ENCODE results near the gene SLAMF1.

The SLAMF1 gene

DNA sequence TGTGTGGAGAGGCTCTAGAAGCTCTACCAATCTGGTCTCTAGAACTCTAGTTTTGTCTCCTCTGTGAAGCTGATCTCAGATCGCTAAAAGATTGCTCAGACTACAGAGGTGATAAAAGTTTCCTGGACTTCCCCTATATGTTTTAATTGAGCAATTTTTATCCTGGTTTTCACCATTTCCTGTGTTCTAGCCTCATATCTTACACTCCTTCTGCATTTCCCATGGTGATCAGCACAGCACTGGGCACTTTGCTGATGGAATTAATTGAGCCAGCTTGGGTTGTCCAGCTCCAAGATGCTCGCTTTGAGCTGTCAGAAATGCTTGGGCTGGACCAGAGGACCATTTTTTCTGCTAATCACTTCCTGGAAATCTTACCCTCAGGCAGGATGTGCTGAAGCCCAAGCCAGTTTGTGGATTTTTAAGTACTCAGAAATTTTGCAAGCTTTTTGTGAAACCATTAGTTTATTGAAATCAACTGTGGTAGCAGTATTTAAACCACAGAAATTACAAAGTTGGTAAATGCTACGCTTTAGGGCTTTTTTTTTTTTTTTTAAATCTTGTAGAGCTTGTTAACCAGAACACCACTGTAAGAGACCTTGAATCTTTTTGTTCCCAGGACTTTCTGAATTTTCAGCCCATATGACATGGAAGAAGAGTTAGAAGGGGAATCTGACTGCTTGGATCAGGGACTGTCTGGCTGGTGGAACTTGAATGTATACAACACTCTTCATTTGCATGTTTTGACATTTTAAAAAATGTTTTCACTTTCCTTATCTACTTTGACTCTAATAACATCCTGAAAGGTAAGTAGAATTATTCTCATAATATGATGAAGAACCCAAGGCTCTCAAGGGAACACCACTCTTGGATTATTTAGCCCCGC, 36.4 kb upstream of the SLAMF1 start:
- H3K79me2 ChIP-seq (ENCODE audit: insufficient read depth, low read length), result peaks cover 62% of the 10 kb centered on the region

DNA sequence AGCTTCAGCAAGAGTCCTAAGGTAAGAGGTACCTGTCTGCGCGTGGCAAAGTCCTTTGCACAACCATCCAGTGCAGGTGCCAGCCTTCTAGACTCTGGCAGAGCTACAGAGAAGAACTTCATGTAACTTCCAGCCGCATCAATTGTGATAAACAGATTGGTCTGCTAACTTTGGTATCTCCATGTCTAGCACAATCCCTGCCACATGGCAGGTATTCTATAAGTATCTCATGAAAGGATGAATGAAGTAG, 35.0 kb upstream of the SLAMF1 start:
- no peak overlapping the region for H3K4me2 ChIP-seq (ENCODE audit: low read depth, low read length, poor library complexity, severe bottlenecking)
- no peaks in the 10 kb centered on the region for H3K27me3 ChIP-seq (ENCODE audit: low read length)
- no peak overlapping the region for H3K27ac ChIP-seq (ENCODE audit: low read depth, low read length)
- TF ChIP-seq, protein P1, sequence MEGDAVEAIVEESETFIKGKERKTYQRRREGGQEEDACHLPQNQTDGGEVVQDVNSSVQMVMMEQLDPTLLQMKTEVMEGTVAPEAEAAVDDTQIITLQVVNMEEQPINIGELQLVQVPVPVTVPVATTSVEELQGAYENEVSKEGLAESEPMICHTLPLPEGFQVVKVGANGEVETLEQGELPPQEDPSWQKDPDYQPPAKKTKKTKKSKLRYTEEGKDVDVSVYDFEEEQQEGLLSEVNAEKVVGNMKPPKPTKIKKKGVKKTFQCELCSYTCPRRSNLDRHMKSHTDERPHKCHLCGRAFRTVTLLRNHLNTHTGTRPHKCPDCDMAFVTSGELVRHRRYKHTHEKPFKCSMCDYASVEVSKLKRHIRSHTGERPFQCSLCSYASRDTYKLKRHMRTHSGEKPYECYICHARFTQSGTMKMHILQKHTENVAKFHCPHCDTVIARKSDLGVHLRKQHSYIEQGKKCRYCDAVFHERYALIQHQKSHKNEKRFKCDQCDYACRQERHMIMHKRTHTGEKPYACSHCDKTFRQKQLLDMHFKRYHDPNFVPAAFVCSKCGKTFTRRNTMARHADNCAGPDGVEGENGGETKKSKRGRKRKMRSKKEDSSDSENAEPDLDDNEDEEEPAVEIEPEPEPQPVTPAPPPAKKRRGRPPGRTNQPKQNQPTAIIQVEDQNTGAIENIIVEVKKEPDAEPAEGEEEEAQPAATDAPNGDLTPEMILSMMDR (IDR thresholded peaks at IDR 0.05; ENCODE audit: insufficient read depth, low read length, poor library complexity, severe bottlenecking), result no peak
- no peak for TF ChIP-seq EZH2phosphoT487 (conservative IDR thresholded peaks at IDR 0.05; ENCODE audit: low read length)
- peaks cover 49% of the 10 kb centered on the region for H3F3A ChIP-seq (ENCODE audit: insufficient read depth)
- H3K4me3 ChIP-seq (ENCODE audit: insufficient read depth, low read length, poor library complexity, severe bottlenecking), result no peak overlapping the region
- peaks cover 14% of the 10 kb centered on the region; the same call in 1 of the 2 replicates for H4K20me1 ChIP-seq (ENCODE audit: low read depth, low read length)
- H3K9me2 ChIP-seq (replicated peaks; ENCODE audit: insufficient read depth, low read length), result no peaks in the 10 kb centered on the region
- H2AFZ ChIP-seq (ENCODE audit: low read depth, low read length, severe bottlenecking), result no peak overlapping the region
- no peaks in the 10 kb centered on the region for H3K9me3 ChIP-seq (ENCODE audit: insufficient read depth, low read length)
- H3K36me3 ChIP-seq (ENCODE audit: low read length), result peaks cover 37% of the 10 kb centered on the region
- H3K79me2 ChIP-seq (ENCODE audit: insufficient read depth, low read length), result peaks cover 49% of the 10 kb centered on the region
- H3K9ac ChIP-seq (ENCODE audit: low read length), result no peak overlapping the region

More for the DNA sequence above, 36.4 kb upstream of the SLAMF1 start:
- Histone ChIP-seq H3K9me3 (ENCODE audit: insufficient read depth, low read length) (no peaks in the 10 kb centered on the region), H3K9ac (ENCODE audit: low read length) (no peak overlapping the region), H3K4me2 (ENCODE audit: low read depth, low read length, poor library complexity, severe bottlenecking) (no peak overlapping the region), H3K27me3 (ENCODE audit: low read length) (no peaks in the 10 kb centered on the region), H3K27ac (ENCODE audit: low read depth, low read length) (peak overlapping the region; percentile 40; the same call in 1 of the 2 replicates), H3K36me3 (ENCODE audit: low read length) (peaks cover 37% of the 10 kb centered on the region), H2AFZ (ENCODE audit: low read depth, low read length, severe bottlenecking) (no peak overlapping the region), H4K20me1 (ENCODE audit: low read depth, low read length) (peaks cover 14% of the 10 kb centered on the region; the same call in 1 of the 2 replicates), H3K4me3 (ENCODE audit: insufficient read depth, low read length, poor library complexity, severe bottlenecking) (no peak overlapping the region), H3K9me2 (replicated peaks; ENCODE audit: insufficient read depth, low read length) (no peaks in the 10 kb centered on the region), H3F3A (ENCODE audit: insufficient read depth) (peaks cover 42% of the 10 kb centered on the region)
- TF ChIP-seq, protein P1 (IDR thresholded peaks at IDR 0.05; ENCODE audit: insufficient read depth, low read length, poor library complexity, severe bottlenecking), result no peak
- TF ChIP-seq EZH2phosphoT487 (conservative IDR thresholded peaks at IDR 0.05; ENCODE audit: low read length), result no peak

DNA sequence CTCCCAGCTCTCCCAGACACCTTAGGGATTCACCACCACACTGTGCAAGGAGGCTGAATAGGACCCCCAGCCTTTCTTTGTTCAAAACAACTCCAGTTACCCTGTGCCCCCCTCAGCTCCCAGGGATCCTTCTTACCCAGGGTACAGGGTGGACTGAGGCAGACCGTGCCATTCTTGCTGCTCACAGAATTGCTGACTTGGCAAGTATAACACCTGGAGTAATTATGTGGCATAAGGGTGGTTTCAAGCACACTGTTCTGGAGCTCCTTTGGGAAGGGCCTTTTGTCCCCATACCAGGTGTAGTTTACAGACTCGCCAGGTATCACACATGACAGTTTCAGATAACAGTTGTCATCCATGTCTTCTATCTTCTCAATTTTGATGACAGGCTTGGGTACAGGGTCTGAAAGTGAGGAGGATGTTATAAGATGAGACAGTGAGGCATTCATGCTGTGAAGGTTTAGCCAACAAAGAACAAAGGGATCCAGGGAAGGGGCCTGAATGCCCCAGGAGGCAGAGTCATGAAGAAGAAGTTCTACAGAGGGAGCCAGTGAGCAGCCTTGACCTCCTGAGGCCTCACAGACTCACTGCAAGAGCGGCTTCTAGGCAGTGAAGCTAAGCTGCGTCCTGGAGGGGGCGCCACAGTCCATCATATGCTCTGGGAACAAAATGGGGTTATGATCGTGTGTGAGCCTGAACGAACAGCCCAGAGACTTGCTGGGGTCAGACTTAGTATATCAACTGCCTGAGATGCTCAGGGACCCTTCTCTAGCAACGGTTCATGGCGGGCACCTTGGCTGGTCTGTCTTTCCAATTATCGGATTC, 34.4 kb upstream of the SLAMF1 start:
- Histone ChIP-seq H3K27me3 (ENCODE audit: low read length) (no peaks in the 10 kb centered on the region), H3K27ac (ENCODE audit: low read depth, low read length) (peak overlapping the region; percentile 20), H3K9me3 (ENCODE audit: insufficient read depth, low read length) (no peaks in the 10 kb centered on the region), H3K4me3 (ENCODE audit: insufficient read depth, low read length, poor library complexity, severe bottlenecking) (no peak overlapping the region), H3K79me2 (ENCODE audit: insufficient read depth, low read length) (peaks cover 44% of the 10 kb centered on the region), H3K9ac (ENCODE audit: low read length) (no peak overlapping the region), H4K20me1 (ENCODE audit: low read depth, low read length) (peaks cover 11% of the 10 kb centered on the region; the same call in 1 of the 2 replicates), H3K9me2 (replicated peaks; ENCODE audit: insufficient read depth, low read length) (no peaks in the 10 kb centered on the region), H3K36me3 (ENCODE audit: low read length) (peaks cover 36% of the 10 kb centered on the region), H3K4me2 (ENCODE audit: low read depth, low read length, poor library complexity, severe bottlenecking) (no peak overlapping the region), H3F3A (ENCODE audit: insufficient read depth) (peaks cover 54% of the 10 kb centered on the region), H2AFZ (ENCODE audit: low read depth, low read length, severe bottlenecking) (no peak overlapping the region)
- TF ChIP-seq, protein P1 (IDR thresholded peaks at IDR 0.05; ENCODE audit: insufficient read depth, low read length, poor library complexity, severe bottlenecking), result peak; percentile 79
- no peak for TF ChIP-seq EZH2phosphoT487 (conservative IDR thresholded peaks at IDR 0.05; ENCODE audit: low read length)
